ENCODE data around the gene SRBD1.

Gene SRBD1

GRCh38 chr2:45611020-45611859 lies at the start of gene SRBD1:
Gene SRBD1, minus strand, starts transcription at chr2:45611267. Its CDS starts 5,826 bp downstream, at chr2:45605441.
- in situ Hi-C loops (cut with MboI; ENCODE audit: low sequenced_read_pairs), result no loop called here

DNA sequence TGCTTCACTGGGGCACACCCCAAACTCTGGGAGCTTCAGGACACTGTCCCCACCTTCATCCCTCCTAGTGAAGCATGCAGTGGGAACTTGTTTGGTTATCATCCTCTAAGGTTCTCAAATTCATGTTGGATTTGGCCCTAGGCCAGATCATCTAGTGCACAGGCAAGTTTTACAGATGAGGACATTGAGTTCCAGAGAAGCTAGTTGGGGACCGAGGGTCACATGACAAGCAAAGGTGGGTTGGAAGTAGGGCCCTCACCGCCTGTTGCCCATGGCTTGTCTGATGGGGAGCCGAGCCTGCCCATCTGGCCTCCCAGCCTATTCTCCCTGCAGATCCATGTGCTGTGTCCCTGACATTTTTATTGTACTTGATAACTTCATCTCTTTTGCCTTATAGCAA lies 43.2 kb upstream of the SRBD1 start:
- in situ Hi-C loops (cut with MboI; ENCODE audit: low sequenced_read_pairs), result no loop called here

DNA sequence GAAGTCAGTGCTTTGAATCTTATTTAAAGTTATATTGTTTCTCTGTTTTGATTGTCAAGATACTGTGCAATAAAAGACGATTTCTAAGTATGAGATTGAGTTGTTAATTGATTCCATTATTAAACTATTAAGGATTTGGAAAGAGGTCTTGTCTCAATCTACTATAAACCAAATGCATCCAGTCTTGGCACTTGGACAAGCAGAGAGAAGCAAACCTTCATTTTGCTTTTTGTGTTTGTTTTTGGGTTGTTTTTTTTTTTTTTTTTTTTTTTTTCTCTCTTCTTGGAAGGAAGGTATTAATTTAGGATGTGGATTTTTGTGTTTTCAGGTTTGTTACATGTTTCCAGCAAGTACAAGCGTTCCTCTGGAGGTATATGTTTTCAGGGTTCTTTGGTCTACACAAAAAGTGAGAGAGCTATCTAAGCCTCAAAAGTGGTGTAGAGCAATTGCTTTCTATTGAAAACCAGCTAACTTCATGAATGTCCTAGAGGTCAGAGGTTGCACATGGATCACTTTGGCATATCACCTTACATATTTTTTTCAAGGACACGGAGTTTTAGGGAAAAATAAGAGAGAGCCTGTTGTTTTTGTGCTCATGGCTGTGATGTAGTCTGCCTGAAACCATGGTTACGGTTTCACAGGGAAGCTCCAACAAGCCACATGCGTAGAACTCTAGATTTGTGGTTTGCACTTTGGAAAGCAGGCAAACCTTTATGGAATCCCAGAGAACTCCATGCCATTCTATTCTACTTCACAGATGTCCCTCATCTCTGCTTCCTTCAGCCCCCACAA lies 42.3 kb upstream of the SRBD1 start:
- in situ Hi-C loops (cut with MboI; ENCODE audit: low sequenced_read_pairs), result no loop called here

- in situ Hi-C loops (cut with MboI; ENCODE audit: low sequenced_read_pairs), result no loop called here
Measured at GRCh38 chr2:45652090-45653031, 41.3 kb upstream of the SRBD1 start.

GRCh38 chr2:45651415-45652089 lies 40.5 kb upstream of the SRBD1 start, which contains the start of gene PRKCE:
Gene PRKCE, plus strand, starts transcription at chr2:45651675.
- in situ Hi-C loops (cut with MboI; ENCODE audit: low sequenced_read_pairs), result no loop called here

GRCh38 chr2:45650851-45651414 lies 39.9 kb upstream of the SRBD1 start:
- in situ Hi-C loops (cut with MboI; ENCODE audit: low sequenced_read_pairs), result no loop called here

GRCh38 chr2:45649858-45650811 lies 39.1 kb upstream of the SRBD1 start:
- in situ Hi-C loops (cut with MboI; ENCODE audit: low sequenced_read_pairs), result loop anchor here (5.0 to 10.0 kb wide), 2 partner anchors 127 to 285 kb away; no protein-coding TSS in a partner anchor

DNA sequence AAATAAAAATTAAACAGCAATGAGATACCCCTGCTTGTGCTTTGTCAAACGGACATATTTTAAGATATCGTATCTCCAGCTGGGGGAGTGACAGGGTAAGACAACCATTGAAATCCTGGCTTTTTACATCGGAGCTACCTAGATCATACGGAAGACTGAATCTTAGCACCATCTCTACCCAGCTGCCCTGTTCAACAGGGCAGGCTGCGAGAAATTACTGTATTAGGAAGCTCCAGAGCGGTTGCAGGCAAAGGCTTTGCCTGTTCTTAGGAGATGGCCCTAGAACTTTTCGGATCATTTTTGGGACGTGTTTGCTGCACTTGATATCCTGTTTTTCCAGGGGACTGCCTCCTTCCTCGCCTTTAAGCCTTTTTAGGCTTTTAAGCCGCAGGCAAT lies 38.4 kb upstream of the SRBD1 start:
- in situ Hi-C loops (cut with MboI; ENCODE audit: low sequenced_read_pairs), result loop anchor here (5.0 to 10.0 kb wide), 2 partner anchors 128 to 285 kb away; no protein-coding TSS in a partner anchor

GRCh38 chr2:45648636-45649035 lies 37.6 kb upstream of the SRBD1 start:
- in situ Hi-C loops (cut with MboI; ENCODE audit: low sequenced_read_pairs), result loop anchor here (5.0 to 10.0 kb wide), 2 partner anchors 129 to 286 kb away; no protein-coding TSS in a partner anchor

- in situ Hi-C loops (cut with MboI; ENCODE audit: low sequenced_read_pairs), result loop anchor here (5.0 to 10.0 kb wide), 2 partner anchors 129 to 287 kb away; no protein-coding TSS in a partner anchor
Measured at GRCh38 chr2:45647986-45648520, 37.0 kb upstream of the SRBD1 start.

- in situ Hi-C loops (cut with MboI; ENCODE audit: low sequenced_read_pairs), result loop anchor here (5.0 to 10.0 kb wide), 2 partner anchors 130 to 287 kb away; no protein-coding TSS in a partner anchor
Measured at GRCh38 chr2:45647356-45647755, 36.3 kb upstream of the SRBD1 start.

DNA sequence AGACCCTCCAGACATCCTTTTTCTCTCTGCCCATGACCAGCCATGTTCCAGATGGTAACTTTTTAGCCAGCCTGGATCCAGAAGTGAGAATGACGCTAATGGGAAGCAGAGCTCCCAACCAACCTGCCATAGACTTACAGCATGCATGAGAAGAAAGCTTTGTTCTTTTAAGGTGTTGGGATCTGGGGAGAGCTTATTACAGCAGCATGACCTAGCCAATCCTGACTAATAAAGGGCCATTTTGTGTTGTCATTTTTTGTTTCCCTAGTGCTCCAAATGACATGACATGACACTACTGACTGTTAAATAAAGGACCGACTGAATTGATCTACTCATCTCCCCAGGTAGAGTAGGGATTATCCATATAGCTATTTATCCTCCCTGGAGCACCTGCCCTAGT lies 35.2 kb upstream of the SRBD1 start:
- in situ Hi-C loops (cut with MboI; ENCODE audit: low sequenced_read_pairs), result loop anchor here (5.0 to 10.0 kb wide), 2 partner anchors 131 to 289 kb away; no protein-coding TSS in a partner anchor

GRCh38 chr2:45643543-45644542 lies 32.8 kb upstream of the SRBD1 start:
- in situ Hi-C loops (cut with MboI; ENCODE audit: low sequenced_read_pairs), result loop anchor here (10.0 kb wide), 1 partner anchor 291 kb away; no protein-coding TSS in a partner anchor

- in situ Hi-C loops (cut with MboI; ENCODE audit: low sequenced_read_pairs), result loop anchor here (10.0 kb wide), 1 partner anchor 292 kb away; no protein-coding TSS in a partner anchor
Measured at GRCh38 chr2:45643095-45643494, 32.0 kb upstream of the SRBD1 start.

- in situ Hi-C loops (cut with MboI; ENCODE audit: low sequenced_read_pairs), result loop anchor here (10.0 kb wide), 1 partner anchor 294 kb away; no protein-coding TSS in a partner anchor
Measured at GRCh38 chr2:45640576-45640975, 29.5 kb upstream of the SRBD1 start.

DNA sequence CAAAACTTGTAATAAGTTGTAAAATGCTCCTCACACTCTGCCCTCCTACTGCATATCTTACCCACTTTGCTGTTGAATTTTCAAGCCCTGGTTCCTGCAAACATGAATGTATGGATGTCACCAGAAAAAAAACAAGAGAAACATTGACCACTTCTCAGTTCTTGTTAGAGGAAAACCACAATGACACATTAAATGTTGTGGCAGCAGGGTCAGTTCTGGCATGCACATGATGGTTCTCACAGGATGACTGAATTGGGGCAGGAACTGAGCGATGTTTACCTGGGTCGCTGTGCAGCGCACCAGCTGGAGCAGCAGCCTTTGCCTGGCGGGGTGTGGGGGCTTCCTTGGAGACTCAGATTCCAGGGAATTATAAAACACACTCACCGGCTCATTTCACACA lies 26.4 kb upstream of the SRBD1 start:
- in situ Hi-C loops (cut with MboI; ENCODE audit: low sequenced_read_pairs), result no loop called here

DNA sequence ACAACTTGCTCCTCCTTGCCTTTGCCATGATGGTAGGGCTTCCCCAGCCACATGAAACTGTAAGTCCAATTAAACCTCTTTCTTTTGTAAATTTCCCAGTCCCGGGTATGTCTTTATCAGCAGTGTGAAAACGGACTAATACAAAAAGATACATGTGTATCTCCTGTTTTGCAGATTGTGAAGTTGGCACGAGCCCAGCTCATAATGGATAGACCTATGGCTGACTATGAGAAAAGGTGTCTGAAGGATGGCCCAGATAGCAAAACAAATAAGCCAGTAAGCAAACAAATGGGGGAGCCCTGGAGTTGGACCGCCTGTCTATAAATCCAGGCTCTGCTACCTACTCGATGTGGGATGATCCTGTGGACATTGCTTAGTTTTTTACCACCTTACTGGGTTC lies 24.9 kb upstream of the SRBD1 start:
- in situ Hi-C loops (cut with MboI; ENCODE audit: low sequenced_read_pairs), result no loop called here
